ENCODE measurements around the gene STKLD1. TPM values are rescaled to one million over a fixed set of nuclear protein-coding genes. Genes with fewer than 3 reads are reported as not detected.
"Not testable (repeated sequence)": the region's sequence is repeated elsewhere in the genome, so short reads cannot be mapped to it uniquely, and the experiment has no call there.

The STKLD1 gene
- total RNA-seq, 2 donors from 2014 or later: 0.77 TPM; not detected in 1

DNA sequence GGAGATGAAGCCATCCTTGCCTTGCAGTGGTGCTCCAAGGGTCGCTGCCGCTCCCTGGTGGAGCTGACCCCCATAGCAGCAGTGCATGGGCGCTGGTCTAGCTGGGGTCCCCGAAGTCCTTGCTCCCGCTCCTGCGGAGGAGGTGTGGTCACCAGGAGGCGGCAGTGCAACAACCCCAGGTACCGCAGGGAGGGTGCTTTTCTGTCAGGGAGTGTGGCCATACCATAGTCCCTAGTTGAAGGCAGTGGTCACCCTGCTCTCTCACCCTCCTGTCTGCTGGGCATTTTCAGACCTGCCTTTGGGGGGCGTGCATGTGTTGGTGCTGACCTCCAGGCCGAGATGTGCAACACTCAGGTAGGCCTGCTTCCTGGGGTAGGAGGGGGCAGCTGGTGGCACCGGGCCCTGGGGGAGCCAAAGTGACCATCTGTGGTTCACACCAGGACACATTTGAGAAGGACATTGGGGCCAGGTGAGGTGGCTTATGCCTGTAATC lies 57.2 kb downstream of the STKLD1 start:
- Mint-ChIP-seq H3K9me3 (no peaks in the 10 kb centered on the region), H3K4me1 (no peaks in the 10 kb centered on the region), H3K27me3 (no peaks in the 10 kb centered on the region), H3K36me3 (ENCODE audit: low read depth) (no peaks in the 10 kb centered on the region), H3K27ac (no peak overlapping the region), H3K4me3 (no peak overlapping the region)
- no peak for ATAC-seq (replicated peaks)

DNA sequence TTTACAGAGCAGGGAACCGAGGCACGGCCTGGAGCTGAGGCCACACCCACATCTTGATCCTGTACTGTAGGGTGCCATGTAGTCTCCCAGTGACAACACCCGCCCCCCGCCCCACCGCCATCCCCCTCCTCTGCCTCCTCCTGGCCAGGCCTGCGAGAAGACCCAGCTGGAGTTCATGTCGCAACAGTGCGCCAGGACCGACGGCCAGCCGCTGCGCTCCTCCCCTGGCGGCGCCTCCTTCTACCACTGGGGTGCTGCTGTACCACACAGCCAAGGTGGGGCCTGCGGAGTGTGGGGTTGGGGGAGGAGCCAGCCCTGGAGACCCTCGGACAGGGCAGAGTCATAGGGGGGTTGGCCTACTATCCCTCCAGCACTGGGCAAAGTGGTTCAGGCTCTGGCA lies 60.5 kb downstream of the STKLD1 start:
- Mint-ChIP-seq H3K4me3 (no peak overlapping the region), H3K36me3 (ENCODE audit: low read depth) (no peaks in the 10 kb centered on the region), H3K27ac (no peak overlapping the region), H3K4me1 (no peaks in the 10 kb centered on the region), H3K9me3 (no peaks in the 10 kb centered on the region), H3K27me3 (no peaks in the 10 kb centered on the region)
- no peak for ATAC-seq (replicated peaks)

DNA sequence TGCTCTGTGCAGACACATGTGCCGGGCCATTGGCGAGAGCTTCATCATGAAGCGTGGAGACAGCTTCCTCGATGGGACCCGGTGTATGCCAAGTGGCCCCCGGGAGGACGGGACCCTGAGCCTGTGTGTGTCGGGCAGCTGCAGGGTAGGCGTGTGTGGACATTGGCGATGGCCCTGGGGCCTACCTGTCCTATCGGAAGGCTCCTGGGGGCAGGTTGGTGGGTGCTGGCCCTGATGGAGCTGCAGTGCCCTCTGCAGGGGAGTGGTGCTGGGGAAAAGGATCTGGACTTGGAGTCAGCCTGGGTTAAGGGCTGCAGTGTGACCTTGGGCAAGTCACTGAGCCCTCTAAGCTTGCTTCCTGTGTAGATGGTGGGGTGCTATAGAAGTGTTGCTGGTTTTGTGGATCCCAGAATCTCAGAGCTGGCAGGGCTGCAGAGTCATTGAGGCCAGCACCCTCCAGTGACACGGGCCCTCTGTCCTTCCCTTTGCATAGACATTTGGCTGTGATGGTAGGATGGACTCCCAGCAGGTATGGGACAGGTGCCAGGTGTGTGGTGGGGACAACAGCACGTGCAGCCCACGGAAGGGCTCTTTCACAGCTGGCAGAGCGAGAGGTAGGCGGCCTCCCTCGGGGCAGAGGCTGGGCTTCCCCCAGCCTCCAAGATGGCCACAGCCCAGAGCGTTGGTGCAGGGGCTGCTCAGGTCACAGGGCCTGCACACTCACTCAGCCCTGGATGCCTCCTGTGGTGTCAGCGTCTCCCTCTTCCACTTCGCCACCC lies 61.8 kb downstream of the STKLD1 start:
- peak; percentile 40 for ATAC-seq (replicated peaks)
- no peaks in the 10 kb centered on the region for H3K27me3 Mint-ChIP-seq
- no peaks in the 10 kb centered on the region for H3K9me3 Mint-ChIP-seq
- H3K36me3 Mint-ChIP-seq (ENCODE audit: low read depth): no peaks in the 10 kb centered on the region
- no peak overlapping the region for H3K4me3 Mint-ChIP-seq
- H3K27ac Mint-ChIP-seq: no peak overlapping the region
- no peaks in the 10 kb centered on the region for H3K4me1 Mint-ChIP-seq

DNA sequence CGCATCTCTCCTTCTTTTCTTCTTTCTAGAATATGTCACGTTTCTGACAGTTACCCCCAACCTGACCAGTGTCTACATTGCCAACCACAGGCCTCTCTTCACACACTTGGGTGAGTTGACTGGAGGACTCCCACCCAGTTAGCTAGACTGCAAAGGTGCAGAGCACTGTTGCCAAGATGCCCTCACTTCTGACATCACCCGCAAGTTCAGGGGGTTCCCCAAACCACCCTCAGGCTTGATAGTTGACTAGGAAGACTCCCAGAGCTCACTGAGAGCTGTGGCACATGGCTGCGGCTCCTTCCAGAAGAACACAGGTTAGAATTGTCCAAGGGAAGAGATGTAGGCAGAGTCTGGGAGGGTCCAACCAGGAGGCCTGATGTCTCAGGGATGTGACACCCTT lies 63.2 kb downstream of the STKLD1 start:
- Mint-ChIP-seq H3K27ac (no peak overlapping the region), H3K4me3 (no peak overlapping the region), H3K36me3 (ENCODE audit: low read depth) (no peaks in the 10 kb centered on the region), H3K9me3 (no peaks in the 10 kb centered on the region), H3K4me1 (no peaks in the 10 kb centered on the region), H3K27me3 (no peaks in the 10 kb centered on the region)
- ATAC-seq (replicated peaks): peak; percentile 50

DNA sequence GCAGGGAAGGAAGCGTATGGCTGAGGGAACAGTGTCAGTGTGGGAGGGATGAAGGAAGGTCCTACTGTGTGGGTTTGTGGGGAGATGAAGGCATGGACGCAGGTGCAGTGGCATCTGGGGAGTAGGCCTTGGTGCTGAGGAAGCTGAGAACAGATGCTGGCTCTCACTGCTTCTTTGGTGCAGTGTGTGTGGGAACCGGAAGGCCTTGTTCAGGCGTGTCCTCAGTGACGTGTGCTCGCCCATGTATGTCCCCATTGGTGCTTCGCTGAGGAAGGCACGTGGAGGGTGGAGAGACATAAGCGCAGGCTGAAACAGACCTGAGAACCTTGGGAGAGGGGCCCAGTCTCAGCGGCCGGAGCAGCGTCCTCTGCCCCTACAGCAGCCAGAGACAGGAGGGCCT lies 64.7 kb downstream of the STKLD1 start:
- ATAC-seq (replicated peaks): peak; percentile 18
- H3K4me1 Mint-ChIP-seq: no peaks in the 10 kb centered on the region
- H3K27ac Mint-ChIP-seq: no peak overlapping the region
- no peaks in the 10 kb centered on the region for H3K27me3 Mint-ChIP-seq
- no peaks in the 10 kb centered on the region for H3K9me3 Mint-ChIP-seq
- H3K4me3 Mint-ChIP-seq: no peak overlapping the region
- no peaks in the 10 kb centered on the region for H3K36me3 Mint-ChIP-seq (ENCODE audit: low read depth)

DNA sequence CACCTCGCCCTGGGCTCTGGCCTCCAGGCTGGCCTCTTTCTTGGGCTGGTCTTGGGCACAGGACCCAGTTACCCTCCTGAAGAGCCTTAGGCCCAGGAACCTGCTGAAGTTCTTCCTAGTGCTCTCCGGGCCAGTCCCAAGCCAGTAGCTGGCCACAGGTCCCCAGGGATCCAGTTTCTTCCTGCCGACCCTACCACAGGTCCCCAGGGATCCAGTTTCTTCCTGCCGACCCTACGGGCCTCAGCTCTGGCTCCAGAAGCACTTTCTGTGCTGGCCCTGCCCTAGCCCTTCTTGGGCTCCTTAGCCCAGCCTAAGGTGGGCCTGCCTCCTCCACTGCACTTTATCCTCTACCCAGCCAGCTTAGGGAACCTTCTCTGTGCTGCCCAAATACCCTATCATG lies 65.4 kb downstream of the STKLD1 start:
- no peaks in the 10 kb centered on the region for H3K9me3 Mint-ChIP-seq
- no peak overlapping the region for H3K27ac Mint-ChIP-seq
- no peaks in the 10 kb centered on the region for H3K36me3 Mint-ChIP-seq (ENCODE audit: low read depth)
- peaks cover 4% of the 10 kb centered on the region for H3K27me3 Mint-ChIP-seq
- no peaks in the 10 kb centered on the region for H3K4me1 Mint-ChIP-seq
- no peak overlapping the region for H3K4me3 Mint-ChIP-seq
- no peak for ATAC-seq (replicated peaks)

DNA sequence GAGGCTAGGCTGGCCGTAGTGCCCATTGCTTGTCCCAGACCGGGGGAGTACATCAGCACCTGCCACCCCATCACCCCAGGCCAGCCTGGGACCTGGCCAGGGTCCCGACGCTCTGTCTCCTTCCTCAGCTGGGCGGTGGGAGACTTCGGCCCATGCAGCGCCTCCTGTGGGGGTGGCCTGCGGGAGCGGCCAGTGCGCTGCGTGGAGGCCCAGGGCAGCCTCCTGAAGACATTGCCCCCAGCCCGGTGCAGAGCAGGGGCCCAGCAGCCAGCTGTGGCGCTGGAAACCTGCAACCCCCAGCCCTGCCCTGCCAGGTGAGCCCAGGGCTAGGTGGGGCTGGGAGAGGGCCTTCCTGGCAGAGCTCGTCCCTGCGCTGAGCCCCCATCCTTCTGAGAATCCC lies 67.1 kb downstream of the STKLD1 start:
- H3K27ac Mint-ChIP-seq: no peak overlapping the region
- no peak overlapping the region for H3K4me3 Mint-ChIP-seq
- peaks cover 4% of the 10 kb centered on the region for H3K27me3 Mint-ChIP-seq
- H3K9me3 Mint-ChIP-seq: no peaks in the 10 kb centered on the region
- no peaks in the 10 kb centered on the region for H3K36me3 Mint-ChIP-seq (ENCODE audit: low read depth)
- no peak for ATAC-seq (replicated peaks)
- no peaks in the 10 kb centered on the region for H3K4me1 Mint-ChIP-seq

DNA sequence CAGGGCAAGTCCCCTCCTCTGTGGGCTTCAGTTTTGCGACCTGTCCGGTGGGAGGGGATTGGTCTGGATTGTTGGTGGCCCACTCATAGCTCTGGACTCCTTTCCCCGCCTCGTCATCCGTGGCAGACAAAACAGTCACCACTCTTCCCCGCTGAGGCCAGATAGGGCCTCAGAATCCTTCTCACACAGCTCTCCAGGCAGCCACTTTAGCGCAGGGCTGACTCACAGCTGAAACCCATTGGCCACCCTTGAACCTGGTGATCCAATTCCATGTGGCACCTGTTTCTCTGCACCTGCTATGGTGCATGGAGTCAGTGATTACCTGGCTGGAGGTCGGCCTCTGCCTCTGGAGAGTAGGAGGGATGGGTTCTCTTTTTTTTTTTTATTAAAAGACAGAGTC lies 67.8 kb downstream of the STKLD1 start:
- no peak for ATAC-seq (replicated peaks)
- Mint-ChIP-seq H3K9me3 (no peaks in the 10 kb centered on the region), H3K36me3 (ENCODE audit: low read depth) (no peaks in the 10 kb centered on the region), H3K27ac (no peak overlapping the region), H3K4me3 (no peak overlapping the region), H3K4me1 (no peaks in the 10 kb centered on the region), H3K27me3 (peaks cover 4% of the 10 kb centered on the region)

DNA sequence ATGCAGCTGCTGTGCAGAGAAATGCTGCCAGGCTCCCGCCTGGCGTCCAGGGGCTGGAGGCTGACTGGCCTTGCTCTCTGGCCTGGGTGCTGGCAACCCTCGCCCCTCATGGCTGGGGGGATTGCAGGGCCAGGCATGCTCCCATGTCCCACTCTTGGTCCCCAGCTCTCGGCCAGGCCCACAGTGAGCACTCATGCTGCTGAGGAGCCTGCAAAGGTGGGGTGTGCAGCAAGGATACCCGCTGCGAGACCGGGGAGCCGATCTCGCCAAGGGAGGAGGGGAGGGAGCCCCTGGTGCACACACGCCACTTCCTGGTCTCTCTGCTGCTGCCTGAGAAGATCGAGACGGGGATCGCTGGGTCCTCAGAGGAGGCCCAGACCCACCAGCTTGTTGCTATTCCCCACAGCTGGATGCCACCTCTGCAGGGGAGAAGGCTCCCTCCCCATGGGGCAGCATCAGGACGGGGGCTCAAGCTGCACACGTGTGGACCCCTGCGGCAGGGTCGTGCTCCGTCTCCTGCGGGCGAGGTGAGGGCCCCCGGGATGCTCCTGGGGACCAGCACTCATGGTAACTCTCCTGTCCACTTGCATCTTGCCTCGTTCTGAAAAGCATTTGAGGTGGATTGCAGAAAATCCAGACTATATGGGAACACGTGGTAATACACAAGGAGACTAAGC lies 69.3 kb downstream of the STKLD1 start:
- Mint-ChIP-seq H3K27me3 (peaks cover 4% of the 10 kb centered on the region), H3K27ac (no peak overlapping the region), H3K4me3 (no peak overlapping the region), H3K9me3 (no peaks in the 10 kb centered on the region), H3K36me3 (ENCODE audit: low read depth) (no peaks in the 10 kb centered on the region), H3K4me1 (no peaks in the 10 kb centered on the region)
- ATAC-seq (replicated peaks): no peak

DNA sequence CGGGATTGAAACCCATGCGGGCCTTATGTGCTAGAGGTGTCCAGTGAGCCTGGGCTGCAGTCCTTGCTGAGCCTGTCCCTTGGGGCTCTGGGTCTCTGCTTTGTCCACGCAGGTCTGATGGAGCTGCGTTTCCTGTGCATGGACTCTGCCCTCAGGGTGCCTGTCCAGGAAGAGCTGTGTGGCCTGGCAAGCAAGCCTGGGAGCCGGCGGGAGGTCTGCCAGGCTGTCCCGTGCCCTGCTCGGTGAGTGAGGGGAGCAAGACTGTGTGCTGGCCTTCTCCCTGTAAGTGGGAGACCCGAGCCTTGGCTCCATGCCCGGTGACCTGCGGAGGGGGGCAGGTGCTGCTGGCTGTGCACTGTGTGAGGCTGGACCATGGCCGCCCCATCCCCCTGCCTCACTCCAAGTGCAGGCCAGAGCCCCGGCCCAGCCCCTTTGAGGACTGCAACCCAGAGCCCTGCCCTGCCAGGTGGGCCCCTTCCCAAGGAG lies 72.4 kb downstream of the STKLD1 start:
- peaks cover 4% of the 10 kb centered on the region for H3K27me3 Mint-ChIP-seq
- ATAC-seq (replicated peaks): no peak
- H3K27ac Mint-ChIP-seq: no peak overlapping the region
- H3K4me1 Mint-ChIP-seq: no peaks in the 10 kb centered on the region
- no peak overlapping the region for H3K4me3 Mint-ChIP-seq
- no peaks in the 10 kb centered on the region for H3K36me3 Mint-ChIP-seq (ENCODE audit: low read depth)
- no peaks in the 10 kb centered on the region for H3K9me3 Mint-ChIP-seq

DNA sequence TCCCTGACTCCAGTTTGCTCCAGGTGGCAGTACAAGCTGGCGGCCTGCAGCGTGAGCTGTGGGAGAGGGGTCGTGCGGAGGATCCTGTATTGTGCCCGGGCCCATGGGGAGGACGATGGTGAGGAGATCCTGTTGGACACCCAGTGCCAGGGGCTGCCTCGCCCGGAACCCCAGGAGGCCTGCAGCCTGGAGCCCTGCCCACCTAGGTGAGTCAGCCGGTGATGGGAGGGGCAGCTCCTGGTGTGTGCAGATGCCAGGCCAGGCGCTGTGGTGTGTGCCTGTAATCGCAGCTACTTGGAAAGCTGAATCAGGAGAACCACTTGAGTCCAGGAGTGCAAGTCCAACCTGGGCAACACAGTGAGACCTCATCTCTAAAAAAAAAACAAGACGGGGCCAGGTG lies 73.6 kb downstream of the STKLD1 start:
- no peak for ATAC-seq (replicated peaks)
- Mint-ChIP-seq H3K4me1 (no peaks in the 10 kb centered on the region), H3K27ac (no peak overlapping the region), H3K36me3 (ENCODE audit: low read depth) (no peaks in the 10 kb centered on the region), H3K27me3 (peaks cover 4% of the 10 kb centered on the region), H3K9me3 (no peaks in the 10 kb centered on the region), H3K4me3 (no peak overlapping the region)

DNA sequence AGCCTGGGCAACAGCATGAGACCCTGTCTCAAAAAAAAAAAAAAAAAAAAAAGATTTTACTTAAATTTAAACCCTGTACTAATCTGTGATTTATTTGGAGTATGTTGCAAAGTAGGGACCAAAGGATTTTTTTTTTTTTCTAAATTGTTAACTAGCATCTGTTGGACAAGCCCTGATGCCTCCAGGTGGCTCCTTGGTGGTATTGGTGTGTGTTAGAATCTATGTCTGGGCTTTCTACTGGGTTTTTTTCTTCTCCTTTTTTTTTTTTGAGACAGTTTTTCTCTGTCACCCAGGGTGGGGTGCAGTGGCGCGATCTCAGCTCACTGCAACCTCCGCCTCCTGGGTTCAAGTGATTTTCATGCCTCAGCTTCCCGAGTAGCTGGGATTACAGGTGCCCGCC lies 75.7 kb downstream of the STKLD1 start:
- H3K4me3 Mint-ChIP-seq; H3K27ac Mint-ChIP-seq; ATAC-seq (replicated peaks); H3K36me3 Mint-ChIP-seq (ENCODE audit: low read depth); H3K27me3 Mint-ChIP-seq; H3K9me3 Mint-ChIP-seq; H3K4me1 Mint-ChIP-seq: not testable (repeated sequence)

DNA sequence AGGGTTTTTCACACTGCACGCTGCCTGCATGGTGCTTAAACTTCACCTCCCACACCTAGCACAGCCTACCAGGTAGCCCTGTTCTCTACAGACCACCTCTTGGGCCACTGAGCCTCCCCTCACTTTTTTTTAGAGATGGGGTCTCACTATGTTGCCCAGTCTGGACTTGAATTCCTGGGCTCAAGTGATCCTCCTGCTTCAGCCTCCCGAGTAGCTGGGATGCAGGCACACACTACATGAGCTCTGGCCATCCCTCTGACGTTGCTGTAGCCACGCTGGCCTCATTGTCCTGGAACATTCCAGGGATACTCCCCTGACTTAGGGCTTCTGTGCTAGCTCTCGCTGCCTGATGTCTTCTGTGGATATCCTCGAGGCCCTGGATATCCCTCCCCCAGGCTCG lies 76.4 kb downstream of the STKLD1 start:
- H3K4me3 Mint-ChIP-seq: no peak overlapping the region

DNA sequence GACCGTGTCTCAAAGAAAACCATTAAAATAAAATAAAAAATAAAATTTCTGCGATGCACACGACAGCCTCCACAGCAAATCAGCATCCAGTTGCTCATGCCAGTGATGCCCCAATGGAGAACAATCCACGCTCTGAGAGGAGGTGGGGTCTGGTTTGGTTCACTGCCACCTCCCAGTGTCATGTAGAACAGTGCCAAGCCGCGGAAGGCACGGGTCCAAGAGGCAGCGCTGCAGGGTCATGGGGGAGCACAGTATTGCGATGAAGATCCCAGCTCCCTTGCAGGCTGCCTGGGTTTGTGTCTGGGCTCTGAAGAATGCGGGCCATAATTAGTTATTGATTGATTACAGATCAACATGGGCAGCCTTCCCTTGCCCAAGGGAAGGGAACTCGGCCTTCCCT lies 77.5 kb downstream of the STKLD1 start:
- no peaks in the 10 kb centered on the region for H3K9me3 Mint-ChIP-seq
- H3K27ac Mint-ChIP-seq: no peak overlapping the region
- no peaks in the 10 kb centered on the region for H3K4me1 Mint-ChIP-seq
- no peak overlapping the region for H3K4me3 Mint-ChIP-seq
- H3K36me3 Mint-ChIP-seq (ENCODE audit: low read depth): no peaks in the 10 kb centered on the region
- ATAC-seq (replicated peaks): no peak
- no peaks in the 10 kb centered on the region for H3K27me3 Mint-ChIP-seq

More for the DNA sequence above, 76.4 kb downstream of the STKLD1 start:
- no peaks in the 10 kb centered on the region for H3K4me1 Mint-ChIP-seq
- no peaks in the 10 kb centered on the region for H3K9me3 Mint-ChIP-seq
- no peaks in the 10 kb centered on the region for H3K27me3 Mint-ChIP-seq
- H3K27ac Mint-ChIP-seq: no peak overlapping the region
- H3K36me3 Mint-ChIP-seq (ENCODE audit: low read depth): no peaks in the 10 kb centered on the region
- ATAC-seq (replicated peaks): no peak

DNA sequence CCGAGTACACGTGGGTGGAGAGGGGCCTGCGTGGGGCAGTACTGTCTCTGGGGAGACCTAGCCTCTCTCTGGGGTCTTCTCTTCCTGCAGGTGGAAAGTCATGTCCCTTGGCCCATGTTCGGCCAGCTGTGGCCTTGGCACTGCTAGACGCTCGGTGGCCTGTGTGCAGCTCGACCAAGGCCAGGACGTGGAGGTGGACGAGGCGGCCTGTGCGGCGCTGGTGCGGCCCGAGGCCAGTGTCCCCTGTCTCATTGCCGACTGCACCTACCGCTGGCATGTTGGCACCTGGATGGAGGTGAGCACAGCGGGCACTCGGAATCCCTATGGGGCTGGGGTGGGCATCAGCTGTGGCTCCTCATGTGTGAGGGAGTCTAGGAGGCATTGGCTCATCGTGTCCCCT lies 78.2 kb downstream of the STKLD1 start:
- Mint-ChIP-seq H3K4me1 (no peaks in the 10 kb centered on the region), H3K36me3 (ENCODE audit: low read depth) (no peaks in the 10 kb centered on the region), H3K27ac (no peak overlapping the region), H3K4me3 (no peak overlapping the region), H3K27me3 (no peaks in the 10 kb centered on the region), H3K9me3 (no peaks in the 10 kb centered on the region)
- no peak for ATAC-seq (replicated peaks)
